Nephron (organoid): Measurements from ENCODE around the gene CAPN8.

Experiments used
- H3K27ac Mint-ChIP-seq, 3 experiments: 2 replicates each; pipeline ENCODE4 v1.8.0; 2020; ENCODE audit warnings: mixed read lengths in 3 of 3, mild to moderate bottlenecking in 2 of 3, moderate library complexity in 1 of 3
- H3K27me3 Mint-ChIP-seq: 2 replicates; pipeline ENCODE4 v1.8.0; 2021; ENCODE audit warnings: low read depth, mild to moderate bottlenecking, moderate library complexity, mixed read lengths
- H3K36me3 Mint-ChIP-seq: 2 replicates; pipeline ENCODE4 v1.8.0; 2020; ENCODE audit warnings: low read depth, mixed read lengths
- H3K4me1 Mint-ChIP-seq: 2 replicates; pipeline ENCODE4 v1.8.0; 2020; ENCODE audit warnings: mixed read lengths
- H3K4me3 Mint-ChIP-seq, 3 experiments: 2 replicates each; pipeline ENCODE4 v1.8.0; 2020; ENCODE audit warnings: mild to moderate bottlenecking in 3 of 3, mixed read lengths in 3 of 3, moderate library complexity in 2 of 3
- H3K9me3 Mint-ChIP-seq: 2 replicates; pipeline ENCODE4 v1.8.0; 2020; ENCODE audit warnings: mixed read lengths
- CTCF ChIP-seq, 3 experiments: fragments of 200-600 bp; sonication (generic); IDR thresholded peaks; one replicate each; pipeline ENCODE4 v1.5.0; 2021; ENCODE audit warnings: antibody characterized with exemption in 3 of 3; ENCODE audit not compliant: unreplicated experiment in 3 of 3

Gene CAPN8

GRCh38 chr1:223551610-223552009 lies 113.9 kb downstream of the CAPN8 start:
- H3K4me3 Mint-ChIP-seq: no peak overlapping the region
- H3K27me3 Mint-ChIP-seq: peaks cover 54% of the 10 kb centered on the region
- H3K27ac Mint-ChIP-seq: no peak overlapping the region
- no peaks in the 10 kb centered on the region for H3K9me3 Mint-ChIP-seq
- TF ChIP-seq CTCF (IDR thresholded peaks at IDR 0.05; ENCODE audit: unreplicated experiment in 3 of 3): no peak
- no peaks in the 10 kb centered on the region for H3K36me3 Mint-ChIP-seq
- H3K4me1 Mint-ChIP-seq: peaks cover 20% of the 10 kb centered on the region

GRCh38 chr1:223549740-223550139 lies 115.8 kb downstream of the CAPN8 start:
- Mint-ChIP-seq H3K4me1 (peaks cover 20% of the 10 kb centered on the region), H3K9me3 (no peaks in the 10 kb centered on the region), H3K27me3 (peaks cover 61% of the 10 kb centered on the region)

DNA sequence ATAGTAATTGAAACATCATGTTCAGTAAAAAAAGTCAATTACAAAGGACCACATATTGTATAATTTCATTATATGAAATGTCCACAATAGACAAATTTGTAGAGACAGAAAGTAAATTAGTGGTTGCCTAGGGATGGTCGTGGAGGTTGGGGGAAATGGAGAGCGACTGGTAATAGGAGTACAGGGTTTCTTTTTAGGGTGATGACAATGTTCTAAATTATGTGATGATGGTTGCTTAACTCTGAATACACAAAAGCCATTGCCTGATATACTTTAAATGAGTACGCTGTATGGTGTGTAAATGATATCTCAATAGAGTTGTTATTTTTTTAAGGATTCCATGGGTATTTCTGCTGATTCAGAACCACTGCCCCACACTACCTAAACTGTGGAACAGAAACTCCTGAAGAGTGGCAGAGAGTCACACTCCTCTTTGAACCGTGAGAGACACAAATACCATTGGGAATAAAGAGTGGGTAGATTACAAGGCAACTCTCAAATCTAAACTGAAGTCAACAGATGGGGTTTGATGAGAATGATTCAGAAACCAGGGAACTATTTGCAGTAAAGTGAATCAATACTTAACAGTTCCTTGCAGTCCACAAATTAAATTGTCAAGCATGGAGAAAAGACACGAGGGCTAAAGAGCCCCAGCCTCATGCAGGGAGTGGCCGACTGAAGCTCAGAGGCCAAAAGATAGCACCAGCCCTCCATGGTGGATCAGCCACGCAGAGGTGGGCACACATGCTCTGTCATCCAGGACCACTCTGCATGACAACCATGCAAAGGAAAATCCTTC lies 118.0 kb downstream of the CAPN8 start:
- H3K4me3 Mint-ChIP-seq: no peak overlapping the region
- peaks cover 70% of the 10 kb centered on the region for H3K27me3 Mint-ChIP-seq
- no peak overlapping the region for H3K27ac Mint-ChIP-seq
- H3K9me3 Mint-ChIP-seq: no peaks in the 10 kb centered on the region
- TF ChIP-seq CTCF (IDR thresholded peaks at IDR 0.05; ENCODE audit: unreplicated experiment in 3 of 3): no peak
- no peaks in the 10 kb centered on the region for H3K36me3 Mint-ChIP-seq
- peaks cover 15% of the 10 kb centered on the region for H3K4me1 Mint-ChIP-seq

More at GRCh38 chr1:223549740-223550139, 115.8 kb downstream of the CAPN8 start:
- no peak overlapping the region for H3K27ac Mint-ChIP-seq
- no peaks in the 10 kb centered on the region for H3K36me3 Mint-ChIP-seq
- no peak for TF ChIP-seq CTCF (IDR thresholded peaks at IDR 0.05; ENCODE audit: unreplicated experiment in 3 of 3)
- H3K4me3 Mint-ChIP-seq: no peak overlapping the region

- Mint-ChIP-seq H3K9me3 (no peaks in the 10 kb centered on the region), H3K4me3 (no peak overlapping the region), H3K4me1 (peaks cover 2% of the 10 kb centered on the region), H3K27me3 (peaks cover 70% of the 10 kb centered on the region), H3K27ac (no peak overlapping the region), H3K36me3 (no peaks in the 10 kb centered on the region)
- no peak for TF ChIP-seq CTCF (IDR thresholded peaks at IDR 0.05; ENCODE audit: unreplicated experiment in 3 of 3)
Measured at GRCh38 chr1:223545343-223545742, 120.2 kb downstream of the CAPN8 start.

GRCh38 chr1:223543560-223543959 lies 121.9 kb downstream of the CAPN8 start:
- Mint-ChIP-seq H3K27ac (no peak overlapping the region), H3K9me3 (no peaks in the 10 kb centered on the region), H3K36me3 (no peaks in the 10 kb centered on the region), H3K27me3 (peaks cover 67% of the 10 kb centered on the region), H3K4me1 (no peaks in the 10 kb centered on the region), H3K4me3 (no peak overlapping the region)
- no peak for TF ChIP-seq CTCF (IDR thresholded peaks at IDR 0.05; ENCODE audit: unreplicated experiment in 3 of 3)

DNA sequence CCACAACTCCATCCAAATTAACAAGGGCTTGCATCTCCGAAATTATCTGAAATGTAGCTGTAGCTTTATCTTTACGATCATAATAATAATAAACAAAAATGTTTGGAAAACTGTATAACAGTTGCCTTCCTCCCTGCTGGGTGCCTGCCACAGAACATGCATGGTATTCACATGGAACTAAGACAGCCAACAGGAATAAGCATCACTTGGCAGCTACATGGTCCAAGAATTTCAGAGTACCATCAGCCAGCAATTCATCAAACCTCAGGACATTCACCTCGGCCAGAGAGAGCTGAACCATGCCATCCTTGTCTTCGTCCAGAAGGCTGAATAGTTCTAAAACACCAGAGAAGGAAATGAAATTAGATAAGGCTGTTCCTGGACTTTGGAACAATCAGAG lies 122.7 kb downstream of the CAPN8 start:
- Mint-ChIP-seq H3K4me3 (no peak overlapping the region), H3K36me3 (no peaks in the 10 kb centered on the region), H3K4me1 (peaks cover under 1% of the 10 kb centered on the region), H3K9me3 (no peaks in the 10 kb centered on the region), H3K27ac (no peak overlapping the region), H3K27me3 (peaks cover 69% of the 10 kb centered on the region)
- no peak for TF ChIP-seq CTCF (IDR thresholded peaks at IDR 0.05; ENCODE audit: unreplicated experiment in 3 of 3)
